Esophagus muscularis mucosa (tissue), 3 donors: ENCODE results near the gene SSRP1.

Experiments
- POLR2A ChIP-seq: fragments of 450-650 bp; IDR thresholded peaks from one replicate; pipeline ENCODE4 v1.6.1; 2017; ENCODE audit warnings: antibody characterized with exemption, moderate library complexity, mild to moderate bottlenecking, low read depth
- TF ChIP-seq, protein P1 (sequence below), 3 experiments: fragments of 200-600 bp in 2 of 3; fragments of 450-650 bp in 1 of 3; sonication (generic) in 2 of 3; IDR thresholded peaks; one replicate each; pipeline ENCODE4 v1.5.1; 2017 to 2019; ENCODE audit warnings: antibody characterized with exemption in 3 of 3, mild to moderate bottlenecking in 2 of 3, moderate library complexity in 1 of 3

DNA sequence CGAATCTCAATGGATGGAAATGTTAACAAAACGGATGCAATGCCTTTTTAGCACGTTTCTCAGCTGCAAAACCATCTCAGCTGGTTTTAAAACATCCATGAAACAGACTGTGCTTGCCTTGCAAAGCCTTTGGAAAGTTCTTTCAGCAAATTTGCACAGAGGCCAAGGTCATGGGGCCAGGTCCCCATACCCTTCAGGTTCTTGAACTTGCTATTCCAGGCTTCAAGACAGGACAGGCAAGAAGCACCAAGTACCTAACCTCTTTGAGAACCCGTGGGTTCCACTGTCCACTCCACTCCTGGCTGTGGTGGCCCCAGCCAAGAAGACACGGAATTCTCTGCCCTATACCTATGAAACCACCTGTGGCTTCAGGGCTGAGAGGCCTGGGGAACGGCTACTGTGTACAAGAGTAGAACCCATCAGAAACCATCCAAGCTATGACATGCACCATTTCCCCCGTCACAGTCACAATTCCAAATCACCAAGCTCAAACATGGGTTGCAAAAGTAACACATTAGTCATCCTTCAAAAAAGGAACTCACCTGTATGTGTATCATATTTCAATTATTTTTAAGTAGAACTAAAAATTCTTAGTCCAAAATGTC lies 27.9 kb downstream of the SSRP1 start:
- TF ChIP-seq, protein P1, sequence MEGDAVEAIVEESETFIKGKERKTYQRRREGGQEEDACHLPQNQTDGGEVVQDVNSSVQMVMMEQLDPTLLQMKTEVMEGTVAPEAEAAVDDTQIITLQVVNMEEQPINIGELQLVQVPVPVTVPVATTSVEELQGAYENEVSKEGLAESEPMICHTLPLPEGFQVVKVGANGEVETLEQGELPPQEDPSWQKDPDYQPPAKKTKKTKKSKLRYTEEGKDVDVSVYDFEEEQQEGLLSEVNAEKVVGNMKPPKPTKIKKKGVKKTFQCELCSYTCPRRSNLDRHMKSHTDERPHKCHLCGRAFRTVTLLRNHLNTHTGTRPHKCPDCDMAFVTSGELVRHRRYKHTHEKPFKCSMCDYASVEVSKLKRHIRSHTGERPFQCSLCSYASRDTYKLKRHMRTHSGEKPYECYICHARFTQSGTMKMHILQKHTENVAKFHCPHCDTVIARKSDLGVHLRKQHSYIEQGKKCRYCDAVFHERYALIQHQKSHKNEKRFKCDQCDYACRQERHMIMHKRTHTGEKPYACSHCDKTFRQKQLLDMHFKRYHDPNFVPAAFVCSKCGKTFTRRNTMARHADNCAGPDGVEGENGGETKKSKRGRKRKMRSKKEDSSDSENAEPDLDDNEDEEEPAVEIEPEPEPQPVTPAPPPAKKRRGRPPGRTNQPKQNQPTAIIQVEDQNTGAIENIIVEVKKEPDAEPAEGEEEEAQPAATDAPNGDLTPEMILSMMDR (IDR thresholded peaks at IDR 0.05) = no peak
- TF ChIP-seq POLR2A = no peak
